ENCODE measurements around the gene NECAB2. TPM values are rescaled to one million over a fixed set of nuclear protein-coding genes. Genes with fewer than 3 reads are reported as not detected.
"Not testable (repeated sequence)": the region's sequence is repeated elsewhere in the genome, so short reads cannot be mapped to it uniquely, and the experiment has no call there.

The NECAB2 gene
- total RNA-seq, 4 donors from 2014 or later: 1.1 TPM; not detected in 3

- 77 to 82% methylated on average over 12 to 20 of the region's 28 CpGs for WGBS, 2 donors (ENCODE audit: low coverage in 1 of 2)
- no peaks in the 10 kb centered on the region for H3K4me1 ChIP-seq
- no peaks in the 10 kb centered on the region for H3K27me3 ChIP-seq
- H3K27ac ChIP-seq: no peak overlapping the region
- no peak for ATAC-seq
- H3K36me3 ChIP-seq: peaks cover 0 to 11% of the 10 kb centered on the region in 2 donors
- TF ChIP-seq POLR2AphosphoS5 (IDR thresholded peaks at IDR 0.05) (no peak), POLR2A (IDR thresholded peaks at IDR 0.05) (no peak), EP300 (IDR thresholded peaks at IDR 0.05) (no peak), CTCF (IDR thresholded peaks at IDR 0.05) (no peak)
- H3K9me3 ChIP-seq: no peaks in the 10 kb centered on the region
- H3K4me3 ChIP-seq: no peak overlapping the region
Measured at GRCh38 chr16:83940630-83941378, 27.2 kb upstream of the NECAB2 start.

GRCh38 chr16:83941546-83941945 lies 26.5 kb upstream of the NECAB2 start:
- H3K4me3 ChIP-seq, ATAC-seq, H3K27me3 ChIP-seq, H3K4me1 ChIP-seq, H3K9me3 ChIP-seq, H3K27ac ChIP-seq: not testable (repeated sequence)
- peaks cover 0 to 16% of the 10 kb centered on the region in 2 donors for H3K36me3 ChIP-seq
- 93 to 100% methylated on average over 1 to 3 of the region's 9 CpGs for WGBS, 2 donors (ENCODE audit: low coverage in 1 of 2)

- Histone ChIP-seq H3K27me3 (no peaks in the 10 kb centered on the region), H3K4me1 (no peaks in the 10 kb centered on the region), H3K27ac (no peak overlapping the region), H3K9me3 (no peaks in the 10 kb centered on the region), H3K4me3 (no peak overlapping the region), H3K36me3 (peaks cover 0 to 14% of the 10 kb centered on the region in 2 donors)
- 100% methylated on average over 1 of the region's 14 CpGs; no CpG with 5 or more reads in 1 of the 2 donors for WGBS, 2 donors (ENCODE audit: low coverage in 1 of 2)
- TF ChIP-seq EP300 (IDR thresholded peaks at IDR 0.05): no peak
- TF ChIP-seq POLR2AphosphoS5 (IDR thresholded peaks at IDR 0.05): no peak
- TF ChIP-seq POLR2A (IDR thresholded peaks at IDR 0.05): no peak
- no peak for TF ChIP-seq CTCF (IDR thresholded peaks at IDR 0.05)
- ATAC-seq: no peak
Measured at GRCh38 chr16:83942074-83942473, 26.0 kb upstream of the NECAB2 start.

GRCh38 chr16:83942815-83943515 lies 25.1 kb upstream of the NECAB2 start:
- Histone ChIP-seq H3K27ac (no peak overlapping the region), H3K4me1 (no peaks in the 10 kb centered on the region), H3K36me3 (peaks cover 0 to 10% of the 10 kb centered on the region in 2 donors), H3K27me3 (no peaks in the 10 kb centered on the region), H3K9me3 (no peaks in the 10 kb centered on the region), H3K4me3 (no peak overlapping the region)
- WGBS, 2 donors (ENCODE audit: low coverage in 1 of 2): 72 to 75% methylated on average over 2 to 6 of the region's 11 CpGs
- TF ChIP-seq CTCF (IDR thresholded peaks at IDR 0.05) (no peak), EP300 (IDR thresholded peaks at IDR 0.05) (no peak), POLR2A (IDR thresholded peaks at IDR 0.05) (no peak), POLR2AphosphoS5 (IDR thresholded peaks at IDR 0.05) (no peak)
- ATAC-seq: no peak

- Histone ChIP-seq H3K27ac (no peak overlapping the region), H3K9me3 (no peaks in the 10 kb centered on the region), H3K36me3 (peaks cover 0 to 5% of the 10 kb centered on the region in 2 donors), H3K27me3 (no peaks in the 10 kb centered on the region), H3K4me1 (no peaks in the 10 kb centered on the region), H3K4me3 (no peak overlapping the region)
- no peak for TF ChIP-seq EP300 (IDR thresholded peaks at IDR 0.05)
- no peak for TF ChIP-seq CTCF (IDR thresholded peaks at IDR 0.05)
- TF ChIP-seq POLR2AphosphoS5 (IDR thresholded peaks at IDR 0.05): no peak
- no peak for TF ChIP-seq POLR2A (IDR thresholded peaks at IDR 0.05)
- ATAC-seq: no peak
- WGBS, 2 donors (ENCODE audit: low coverage in 1 of 2): 100% methylated on average over 3 of the region's 10 CpGs; no CpG with 5 or more reads in 1 of the 2 donors
Measured at GRCh38 chr16:83943516-83944050, 24.5 kb upstream of the NECAB2 start.

All from gastroesophageal sphincter (tissue), 4 donors.